ENCODE measurements around the gene CAMKV. TPM values are rescaled to one million over a fixed set of nuclear protein-coding genes. Genes with fewer than 3 reads are reported as not detected.

CAMKV gene
- total and polyA plus RNA-seq, 10 of the 15 experiments (the other 5 are each of a cell fraction or from before 2014, with no cell fraction given): 0.06 to 0.20 TPM; not detected in 8

GRCh38 chr3:49856181-49857005 is 13.3 kb downstream of the CAMKV start, which contains the start of gene TRAIP (continued):
- TF ChIP-seq ZNF592 (IDR thresholded peaks at IDR 0.05) (no peak), EP300 (IDR thresholded peaks at IDR 0.05; ENCODE audit: borderline replicate concordance in 1 of 2, control insufficient read depth in 1 of 2, low read depth in 2 of 2, low read length in 2 of 2) (no peak), POLR2AphosphoS2 (IDR thresholded peaks at IDR 0.05; ENCODE audit: low read depth, low read length) (no peak), TCF3 (IDR thresholded peaks at IDR 0.05; ENCODE audit: borderline replicate concordance, insufficient read depth, low read depth, low read length) (no peak), BACH1 (IDR thresholded peaks at IDR 0.05; ENCODE audit: borderline replicate concordance) (no peak)

- H3K27ac ChIP-seq (ENCODE audit: control insufficient read depth, insufficient read depth): peak overlapping the region; percentile 36
- no peak overlapping the region for H2AFZ ChIP-seq (ENCODE audit: control insufficient read depth, low read depth, low read length)
- SMC1A ChIA-PET (ENCODE audit: uncharacterized antibody, unreplicated experiment): interaction anchor here (1.1 to 2.9 kb wide), 3 partner anchors 12 to 50 kb away, joined by 3 to 8 read pairs (median 5); no protein-coding TSS in a partner anchor
- BruUV-seq (replicated peaks): no TSS peak
- 68% methylated on average over 5 of the region's 5 CpGs for WGBS (ENCODE audit: insufficient coverage, insufficient replicate concordance, low lambda C conversion rate, missing lambda C conversion rate)
- no peak for ATAC-seq
- RAD21 ChIA-PET (ENCODE audit: unreplicated experiment): interaction anchor here (1.5 kb wide), 1 partner anchor 52 kb away, joined by 3 read pairs; the partner anchor contains the start of gene INKA1
- intact Hi-C loops (cut with micrococcal nuclease; ENCODE audit: unreplicated experiment): loop anchor here (5.0 kb wide), 1 partner anchor 52 kb away; no protein-coding TSS in a partner anchor
- no peaks in the 10 kb centered on the region for H3K36me3 ChIP-seq (ENCODE audit: control insufficient read depth in 2 of 2, insufficient read depth in 2 of 2, low read length in 1 of 2)
- H3K4me1 ChIP-seq (ENCODE audit: control insufficient read depth, insufficient read depth, low read length): no peaks in the 10 kb centered on the region
- H3K79me2 ChIP-seq (ENCODE audit: control insufficient read depth, insufficient read depth, low read length): peaks cover 11% of the 10 kb centered on the region
- peak overlapping the region; percentile 66 for H3K9ac ChIP-seq (ENCODE audit: control insufficient read depth, insufficient read depth, low read length)
- POLR2A ChIA-PET: interaction anchor here (0.6 to 1.9 kb wide), 5 partner anchors 42 to 69 kb away, joined by 3 to 7 read pairs (median 4); partner anchors contain the start of genes INKA1, IP6K1 and UBA7
- TF ChIP-seq ZSCAN29 (IDR thresholded peaks at IDR 0.05) (no peak), MTA3 (IDR thresholded peaks at IDR 0.05; ENCODE audit: borderline replicate concordance, low read length) (no peak), IKZF1 (conservative IDR thresholded peaks at IDR 0.05) (no peak), ZZZ3 (IDR thresholded peaks at IDR 0.05; ENCODE audit: control insufficient read depth, insufficient read length, low read depth) (no peak)
- H3K4me2 ChIP-seq (ENCODE audit: control insufficient read depth, insufficient read depth): peak overlapping the region; percentile 85
- no peaks in the 10 kb centered on the region for H3K27me3 ChIP-seq (replicated peaks in 1 of 2; ENCODE audit: control insufficient read depth in 2 of 2, insufficient read depth in 2 of 2, low read length in 1 of 2)
- no peaks in the 10 kb centered on the region for H4K20me1 ChIP-seq (ENCODE audit: control insufficient read depth, insufficient read depth)
- peak overlapping the region; percentile 99 for H3K4me3 ChIP-seq
- H3K9me3 ChIP-seq (replicated peaks; ENCODE audit: control insufficient read depth, insufficient read depth, low read length): no peaks in the 10 kb centered on the region
- CTCF ChIA-PET: interaction anchor here (0.8 to 4.2 kb wide), 3 partner anchors 11 to 53 kb away, joined by 3 to 26 read pairs (median 8); partner anchors contain the start of gene INKA1
- DNase-seq (ENCODE audit: low read depth, low spot score): no peak
- in situ Hi-C loops (cut with MboI): no loop called here
- no peak for FAIRE-seq
Measured at GRCh38 chr3:49855662-49856061, 14.0 kb downstream of the CAMKV start.

Measured in GM12878 (cell line).